ENCODE results near the gene ZEB1. TPM values are rescaled to one million over a fixed set of nuclear protein-coding genes. Genes with fewer than 3 reads are reported as not detected.
A peak's percentile ranks its signal among the peaks of the same experiment; 100 is the strongest.

The ZEB1 gene
- total and polyA plus RNA-seq, 2 of the 8 experiments (the other 6 are each of a cell fraction or from before 2014, with no cell fraction given) = 0.08 to 0.15 TPM

- no peak overlapping the region for H2BK12ac ChIP-seq (ENCODE audit: low read depth, low read length)
- H3K14ac ChIP-seq (ENCODE audit: insufficient read length) = no peak overlapping the region
- no peak overlapping the region for H3K56ac ChIP-seq (replicated peaks; ENCODE audit: insufficient read length, low read depth, low read length)
- FAIRE-seq = no peak
- H3K4me1 ChIP-seq (replicated peaks in 1 of 4; ENCODE audit: control insufficient read depth in 3 of 4, insufficient read depth in 4 of 4, low read length in 3 of 4) = peaks cover 0 to 4% (median 3%) of the 10 kb centered on the region in 4 experiments; a peak in 4 of 7 replicates
- no peak overlapping the region for H2BK20ac ChIP-seq (ENCODE audit: low read length)
- H3K36me3 ChIP-seq (ENCODE audit: control insufficient read depth in 2 of 4, insufficient read depth in 4 of 4, low read length in 3 of 4) = no peaks in the 10 kb centered on the region; a peak in 1 of 8 replicates
- H3K4me2 ChIP-seq (ENCODE audit: insufficient read depth in 1 of 2, low read depth in 2 of 2, low read length in 2 of 2) = peak overlapping the region; percentile 91 to 99
- peak overlapping the region; percentile 75 for H2AFZ ChIP-seq (ENCODE audit: low read length)
- DNase-seq (ENCODE audit: low read depth in 1 of 2, low spot score in 2 of 2) = no peak
- H4K8ac ChIP-seq (ENCODE audit: extremely low read depth, insufficient read depth, low read length) = no peak overlapping the region; the same call in 1 of the 2 replicates
- no peak overlapping the region for H4K91ac ChIP-seq (replicated peaks; ENCODE audit: insufficient read length, low read length)
- H3K4me3 ChIP-seq (ENCODE audit: extremely low read depth in 1 of 4, insufficient read depth in 2 of 4, low read depth in 3 of 4, low read length in 4 of 4) = peak overlapping the region; percentile 84 to 93 (median 89)
- no peak overlapping the region for H3K4ac ChIP-seq (replicated peaks; ENCODE audit: insufficient read length, low read depth, low read length)
- no peak overlapping the region; a peak in 1 of 7 replicates for H3K9ac ChIP-seq (replicated peaks in 1 of 4; ENCODE audit: extremely low read depth in 1 of 4, low read depth in 3 of 4, low read length in 3 of 4)
- H3K79me2 ChIP-seq (ENCODE audit: control insufficient read depth in 1 of 2, insufficient read depth in 2 of 2, low read length in 2 of 2) = no peaks in the 10 kb centered on the region
- CTCF ChIA-PET (ENCODE audit: partially characterized antibody) = interaction anchor here (0.8 to 1.5 kb wide), 3 partner anchors 150 to 537 kb away, joined by 3 to 4 read pairs (median 3); no protein-coding TSS in a partner anchor
- H3K79me1 ChIP-seq (ENCODE audit: low read depth, low read length) = no peaks in the 10 kb centered on the region
- H3K23ac ChIP-seq (ENCODE audit: insufficient read length) = no peak overlapping the region
- H2BK5ac ChIP-seq (ENCODE audit: low read depth, low read length) = no peak overlapping the region
- no peak overlapping the region for H2BK15ac ChIP-seq (ENCODE audit: low read length)
- H3K9me3 ChIP-seq (ENCODE audit: insufficient read depth in 2 of 2, low read depth in 1 of 2, low read length in 1 of 2) = no peaks in the 10 kb centered on the region
- H2AK5ac ChIP-seq (ENCODE audit: low read depth, low read length) = no peak overlapping the region
- H2BK120ac ChIP-seq (replicated peaks; ENCODE audit: low read depth, low read length) = no peak overlapping the region
- POLR2A ChIA-PET (ENCODE audit: partially characterized antibody) = interaction anchor here (1.1 kb wide), 1 partner anchor 30 kb away, joined by 3 read pairs; no protein-coding TSS in a partner anchor
- H3K27ac ChIP-seq (ENCODE audit: low read depth, low read length) = no peak overlapping the region
- H4K5ac ChIP-seq (ENCODE audit: insufficient read length, low read depth, low read length) = no peak overlapping the region
- peaks cover 12 to 41% (median 30%) of the 10 kb centered on the region in 4 experiments for H3K27me3 ChIP-seq (replicated peaks in 1 of 4; ENCODE audit: control insufficient read depth in 3 of 4, extremely low read depth in 1 of 4, insufficient read depth in 3 of 4, low read length in 3 of 4)
- H4K20me1 ChIP-seq (replicated peaks in 1 of 2; ENCODE audit: control insufficient read depth in 1 of 2, insufficient read depth in 2 of 2, low read length in 2 of 2) = peaks cover 2 to 8% of the 10 kb centered on the region in 2 experiments
- H3K18ac ChIP-seq (ENCODE audit: extremely low read depth, low read length) = no peak overlapping the region
- H3K23me2 ChIP-seq (ENCODE audit: low read depth, low read length) = peaks cover 13% of the 10 kb centered on the region
- WGBS, 2 experiments (ENCODE audit: extremely low coverage in 1 of 2, insufficient coverage in 1 of 2, insufficient read length in 1 of 2, insufficient replicate concordance in 2 of 2, low coverage in 1 of 2, low lambda C conversion rate in 2 of 2, missing lambda C conversion rate in 1 of 2) = 32% methylated on average over 21 of the region's 21 CpGs; no CpG with 5 or more reads in 1 of the 2 experiments
- TF ChIP-seq KDM1A (IDR thresholded peaks at IDR 0.05; ENCODE audit: borderline replicate concordance, low read length) (no peak), KDM4A (IDR thresholded peaks at IDR 0.05; ENCODE audit: low read depth, low read length, severe bottlenecking) (no peak), EZH2 (IDR thresholded peaks at IDR 0.05; ENCODE audit: low read depth, low read length, severe bottlenecking) (no peak), CBX5 (IDR thresholded peaks at IDR 0.05; ENCODE audit: low read depth, low read length) (no peak), CREB1 (IDR thresholded peaks at IDR 0.05) (no peak), PHF8 (conservative IDR thresholded peaks at IDR 0.05; ENCODE audit: low read depth, low read length) (no peak), E2F6 (IDR thresholded peaks at IDR 0.05) (no peak), CHD1 (IDR thresholded peaks at IDR 0.05; ENCODE audit: low read depth, low read length) (no peak), RNF2 (IDR thresholded peaks at IDR 0.05; ENCODE audit: borderline replicate concordance, low read depth, low read length, missing control alignments, poor library complexity, severe bottlenecking) (no peak), RAD21 (IDR thresholded peaks at IDR 0.05 in 1 of 2, conservative IDR thresholded peaks at IDR 0.05 in 1 of 2; ENCODE audit: low read depth in 2 of 2, low read length in 2 of 2) (no peak), JUND (IDR thresholded peaks at IDR 0.05; ENCODE audit: low read length) (no peak)
These were observed 1.2 kb upstream of the ZEB1 start for GRCh38 chr10:31317652-31318381.
